ENCODE results near the gene FAM227B. TPM values are rescaled to one million over a fixed set of nuclear protein-coding genes. Genes with fewer than 3 reads are reported as not detected.

The FAM227B gene
- total RNA-seq, 1 experiment from 2014 or later = 2.3 TPM

DNA sequence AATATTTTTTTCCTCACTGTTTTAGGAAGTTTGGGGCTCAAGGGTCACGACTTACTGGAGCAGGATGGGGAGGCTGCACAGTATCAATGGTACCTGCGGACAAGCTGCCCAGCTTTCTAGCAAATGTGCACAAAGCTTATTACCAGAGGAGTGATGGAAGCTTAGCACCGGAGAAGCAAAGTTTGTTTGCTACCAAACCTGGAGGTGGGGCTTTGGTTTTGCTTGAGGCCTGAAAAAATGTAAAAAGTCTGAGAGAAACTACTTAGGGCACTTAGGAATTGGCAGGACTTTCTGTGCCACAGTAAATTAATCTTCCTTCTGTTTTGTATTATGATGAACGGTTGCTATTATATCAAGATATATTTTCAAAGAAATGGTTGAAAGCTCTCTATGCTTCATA is 292.7 kb downstream of the FAM227B start:
- DNase-seq = no peak
- Histone ChIP-seq H3K9me3 (no peaks in the 10 kb centered on the region), H3K27me3 (replicated peaks; ENCODE audit: control insufficient read depth, insufficient read depth, low read length) (no peaks in the 10 kb centered on the region), H3K36me3 (ENCODE audit: control insufficient read depth, insufficient read depth, low read length) (no peaks in the 10 kb centered on the region), H3K4me1 (peaks cover 22% of the 10 kb centered on the region), H3K4me3 (ENCODE audit: low read depth, low read length) (no peak overlapping the region)
- no peaks in the 10 kb centered on the region for H3K27me3 Mint-ChIP-seq (ENCODE audit: insufficient read depth, unreplicated experiment)
- ChIA-PET CTCF (no interaction called here), POLR2A (no interaction called here)
- H3K36me3 Mint-ChIP-seq (ENCODE audit: insufficient read depth, unreplicated experiment) = peaks cover 2% of the 10 kb centered on the region
- TF ChIP-seq CTCF (IDR thresholded peaks at IDR 0.05; ENCODE audit: insufficient read depth in 1 of 2, low read depth in 1 of 2, low read length in 1 of 2, severe bottlenecking in 1 of 2, unreplicated experiment in 1 of 2) = no peak
- no peaks in the 10 kb centered on the region for H3K9me3 Mint-ChIP-seq (ENCODE audit: unreplicated experiment)
- no peak overlapping the region for H3K27ac Mint-ChIP-seq (ENCODE audit: unreplicated experiment)
- TSS peak; percentile 7 for BruUV-seq (replicated peaks)
- H3K4me1 Mint-ChIP-seq (ENCODE audit: low read depth, unreplicated experiment) = peaks cover 8% of the 10 kb centered on the region
- intact Hi-C loops (cut with micrococcal nuclease; ENCODE audit: unreplicated experiment) = no loop called here
- H3K4me3 Mint-ChIP-seq (ENCODE audit: unreplicated experiment) = no peak overlapping the region

DNA sequence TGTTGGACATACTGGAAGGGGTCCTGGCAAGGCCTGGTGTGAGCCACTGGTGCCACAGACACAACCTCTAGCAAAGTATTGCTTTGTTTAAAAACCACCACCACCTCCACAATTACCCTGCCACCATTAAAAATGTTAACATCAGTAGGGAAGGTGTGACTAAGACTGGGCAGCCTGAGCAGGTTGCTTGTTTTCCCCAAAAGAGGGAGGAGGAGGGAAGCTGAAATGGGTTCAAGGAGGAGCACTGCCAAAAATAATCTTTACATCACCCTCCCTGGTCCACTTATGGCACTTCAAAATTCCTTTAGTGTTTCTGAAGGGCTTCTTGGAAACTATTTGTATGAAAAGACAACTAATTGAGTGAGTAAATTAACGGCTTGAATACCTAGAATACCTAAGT is 297.4 kb downstream of the FAM227B start:
- no peak overlapping the region for H3K27ac Mint-ChIP-seq (ENCODE audit: unreplicated experiment)
- intact Hi-C loops (cut with micrococcal nuclease; ENCODE audit: unreplicated experiment) = no loop called here
- Histone ChIP-seq H3K4me1 (peaks cover 10% of the 10 kb centered on the region), H3K36me3 (ENCODE audit: control insufficient read depth, insufficient read depth, low read length) (no peaks in the 10 kb centered on the region), H3K27me3 (replicated peaks; ENCODE audit: control insufficient read depth, insufficient read depth, low read length) (no peaks in the 10 kb centered on the region), H3K4me3 (ENCODE audit: low read depth, low read length) (no peak overlapping the region), H3K9me3 (no peaks in the 10 kb centered on the region)
- no peak for TF ChIP-seq CTCF (IDR thresholded peaks at IDR 0.05; ENCODE audit: insufficient read depth in 1 of 2, low read depth in 1 of 2, low read length in 1 of 2, severe bottlenecking in 1 of 2, unreplicated experiment in 1 of 2)
- CTCF ChIA-PET = no interaction called here
- BruUV-seq (replicated peaks) = no TSS peak
- H3K36me3 Mint-ChIP-seq (ENCODE audit: insufficient read depth, unreplicated experiment) = peaks cover 6% of the 10 kb centered on the region
- POLR2A ChIA-PET = no interaction called here
- no peak overlapping the region for H3K4me3 Mint-ChIP-seq (ENCODE audit: unreplicated experiment)
- DNase-seq = no peak
- no peaks in the 10 kb centered on the region for H3K9me3 Mint-ChIP-seq (ENCODE audit: unreplicated experiment)
- no peaks in the 10 kb centered on the region for H3K4me1 Mint-ChIP-seq (ENCODE audit: low read depth, unreplicated experiment)
- no peaks in the 10 kb centered on the region for H3K27me3 Mint-ChIP-seq (ENCODE audit: insufficient read depth, unreplicated experiment)

DNA sequence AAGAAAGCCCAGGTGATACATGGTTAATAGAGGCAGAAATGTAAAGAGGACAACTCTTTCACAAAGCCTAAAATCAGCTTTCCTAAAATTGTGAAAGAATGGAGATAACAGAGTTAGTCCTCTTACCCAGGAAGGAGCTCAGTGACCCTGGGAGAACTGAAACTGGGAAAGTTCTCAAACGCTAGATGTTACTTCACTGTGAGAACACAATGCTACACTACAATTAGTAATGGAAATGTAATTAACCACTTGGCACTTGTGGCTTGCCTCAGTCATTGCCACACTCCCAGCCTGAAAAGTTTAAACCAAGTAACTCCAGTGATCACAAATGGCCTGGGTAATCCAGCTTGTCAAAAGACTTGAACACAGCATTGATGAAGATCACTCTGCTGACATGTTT is 300.3 kb downstream of the FAM227B start:
- no peak for TF ChIP-seq CTCF (IDR thresholded peaks at IDR 0.05; ENCODE audit: insufficient read depth in 1 of 2, low read depth in 1 of 2, low read length in 1 of 2, severe bottlenecking in 1 of 2, unreplicated experiment in 1 of 2)
- ChIA-PET CTCF (no interaction called here), POLR2A (no interaction called here)
- no peaks in the 10 kb centered on the region for H3K9me3 ChIP-seq
- Mint-ChIP-seq H3K4me3 (ENCODE audit: unreplicated experiment) (no peak overlapping the region), H3K27ac (ENCODE audit: unreplicated experiment) (no peak overlapping the region), H3K36me3 (ENCODE audit: insufficient read depth, unreplicated experiment) (peaks cover 6% of the 10 kb centered on the region), H3K27me3 (ENCODE audit: insufficient read depth, unreplicated experiment) (no peaks in the 10 kb centered on the region), H3K4me1 (ENCODE audit: low read depth, unreplicated experiment) (no peaks in the 10 kb centered on the region), H3K9me3 (ENCODE audit: unreplicated experiment) (no peaks in the 10 kb centered on the region)
- no TSS peak for BruUV-seq (replicated peaks)
- DNase-seq = no peak
- H3K4me3 ChIP-seq (ENCODE audit: low read depth, low read length) = no peak overlapping the region
- H3K36me3 ChIP-seq (ENCODE audit: control insufficient read depth, insufficient read depth, low read length) = no peaks in the 10 kb centered on the region
- intact Hi-C loops (cut with micrococcal nuclease; ENCODE audit: unreplicated experiment) = no loop called here
- H3K27me3 ChIP-seq (replicated peaks; ENCODE audit: control insufficient read depth, insufficient read depth, low read length) = no peaks in the 10 kb centered on the region
- no peaks in the 10 kb centered on the region for H3K4me1 ChIP-seq

Measured in Caco-2 (cell line).